Skeletal muscle tissue (tissue), 4 donors: ENCODE data around the gene NHEJ1. TPM values are rescaled to one million over a fixed set of nuclear protein-coding genes. Genes with fewer than 3 reads are reported as not detected.
A peak's percentile ranks its signal among the peaks of the same experiment; 100 is the strongest.

Experiments used
- H3K27ac ChIP-seq: one replicate; pipeline ENCODE4 v1.7.0; 2013; ENCODE audit warnings: mild to moderate bottlenecking, low read depth, low read length, inconsistent platforms
- H3K27me3 ChIP-seq, 3 donors: one replicate each; pipeline ENCODE4 v1.7.0; 2013; ENCODE audit warnings: low read length in 3 of 3; ENCODE audit not compliant: control insufficient read depth in 3 of 3, insufficient read depth in 3 of 3
- H3K36me3 ChIP-seq, 3 donors: one replicate each; pipeline ENCODE4 v1.7.0; 2013; ENCODE audit warnings: low read length in 3 of 3; ENCODE audit not compliant: control insufficient read depth in 3 of 3, insufficient read depth in 3 of 3
- H3K4me1 ChIP-seq, 3 donors: one replicate each; pipeline ENCODE4 v1.7.0; 2013; ENCODE audit warnings: low read length in 3 of 3, mild to moderate bottlenecking in 3 of 3; ENCODE audit not compliant: control insufficient read depth in 3 of 3, insufficient read depth in 3 of 3
- H3K4me3 ChIP-seq, 3 donors: one replicate each; pipeline ENCODE4 v1.7.0; 2013; ENCODE audit warnings: low read length in 3 of 3
- H3K9ac ChIP-seq, 3 donors: one replicate each; pipeline ENCODE4 v1.7.0; 2013; ENCODE audit warnings: low read length in 3 of 3, mild to moderate bottlenecking in 3 of 3, moderate library complexity in 2 of 3, low read depth in 1 of 3
- H3K9me3 ChIP-seq, 3 donors: one replicate each; pipeline ENCODE4 v1.7.0; 2013; ENCODE audit warnings: low read length in 3 of 3; ENCODE audit not compliant: control insufficient read depth in 3 of 3
- total RNA-seq: library from RNA; depleted of rRNA; stranded (reverse); fragments of >200 nt; gene quantifications from one replicate; pipeline ENCODE4 v1.2.3, GENCODE V29; 2014
- donor health status: Osteomylitis.

NHEJ1 gene
- total RNA-seq, 1 donor from 2014 or later = 15.1 TPM

DNA sequence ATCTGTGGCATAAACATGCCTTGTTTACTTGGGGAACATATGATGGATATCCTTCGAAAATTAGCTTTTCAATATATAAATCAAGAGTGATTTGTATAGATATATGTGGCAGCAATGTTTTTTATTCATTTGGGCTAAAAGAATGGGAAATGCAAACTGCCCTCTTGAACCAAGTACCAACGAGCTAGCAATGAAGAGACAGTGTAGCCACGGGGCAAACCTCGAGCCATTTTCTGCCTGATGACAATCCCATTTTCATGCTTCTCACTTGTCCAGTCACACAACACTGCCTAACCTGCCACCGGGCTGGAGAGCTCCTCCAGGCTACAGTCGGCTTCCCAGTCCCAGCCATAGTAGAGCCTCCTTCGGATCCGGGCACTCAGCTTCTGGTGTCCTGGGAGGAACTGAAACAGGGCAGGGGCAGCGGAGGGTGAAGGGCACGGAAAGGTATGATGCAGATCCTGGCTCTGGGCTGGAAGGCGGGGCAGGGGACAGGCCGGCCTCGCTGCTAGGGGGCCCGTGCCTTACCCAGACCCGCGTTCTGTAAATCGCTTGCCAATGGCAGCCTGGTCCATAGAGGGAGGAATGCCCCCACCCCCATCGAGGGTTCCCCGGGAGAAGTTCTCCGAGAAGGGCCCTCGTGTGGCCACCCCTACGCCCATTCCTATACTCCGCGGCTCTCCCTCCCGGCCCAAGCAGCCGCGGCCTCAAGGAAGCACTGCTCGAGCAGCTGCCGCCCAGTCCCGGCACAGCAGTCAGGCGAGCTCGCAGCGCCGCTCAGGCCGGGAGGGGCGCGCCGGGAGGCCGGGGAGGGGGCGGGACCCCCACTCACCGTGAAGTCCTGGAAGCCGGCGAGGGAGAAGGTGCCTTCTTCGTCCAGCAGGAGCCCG is 15.6 kb upstream of the NHEJ1 start:
- H3K36me3 ChIP-seq = peaks cover 45 to 54% (median 47%) of the 10 kb centered on the region in 3 donors
- H3K27me3 ChIP-seq = no peaks in the 10 kb centered on the region
- peak overlapping the region; percentile 99 for H3K27ac ChIP-seq
- peaks cover 29 to 42% (median 32%) of the 10 kb centered on the region in 3 donors for H3K4me1 ChIP-seq
- H3K9ac ChIP-seq = peak overlapping the region; percentile 80 to 99 (median 99)
- peak overlapping the region; percentile 84 to 98 (median 96) for H3K4me3 ChIP-seq
- no peaks in the 10 kb centered on the region for H3K9me3 ChIP-seq

DNA sequence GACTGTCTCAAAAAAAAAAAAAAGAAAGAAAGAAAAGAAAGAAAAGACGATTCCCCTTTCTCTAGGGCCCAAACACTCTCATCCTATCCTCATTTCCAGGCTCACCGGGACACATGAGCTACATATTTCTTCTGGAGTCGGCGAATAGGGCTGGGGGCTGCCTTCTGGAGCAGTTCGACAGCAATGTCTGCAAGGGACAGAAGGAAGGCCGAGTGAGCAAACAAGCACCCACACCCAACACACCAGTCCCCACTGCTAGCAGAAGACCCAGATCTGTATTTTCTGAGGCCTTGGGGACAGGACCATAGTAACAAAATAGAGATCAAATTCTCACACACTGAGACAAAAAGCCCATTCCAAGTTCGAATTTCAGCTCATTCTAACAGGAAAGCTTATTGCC is 14.9 kb upstream of the NHEJ1 start:
- Histone ChIP-seq H3K4me3 (peak overlapping the region; percentile 84 to 98 (median 96)), H3K27me3 (no peaks in the 10 kb centered on the region), H3K9me3 (no peaks in the 10 kb centered on the region), H3K36me3 (peaks cover 38 to 47% (median 40%) of the 10 kb centered on the region in 3 donors), H3K27ac (no peak overlapping the region), H3K4me1 (peaks cover 34 to 43% (median 38%) of the 10 kb centered on the region in 3 donors), H3K9ac (peak overlapping the region; percentile 80 to 99 (median 99))

DNA sequence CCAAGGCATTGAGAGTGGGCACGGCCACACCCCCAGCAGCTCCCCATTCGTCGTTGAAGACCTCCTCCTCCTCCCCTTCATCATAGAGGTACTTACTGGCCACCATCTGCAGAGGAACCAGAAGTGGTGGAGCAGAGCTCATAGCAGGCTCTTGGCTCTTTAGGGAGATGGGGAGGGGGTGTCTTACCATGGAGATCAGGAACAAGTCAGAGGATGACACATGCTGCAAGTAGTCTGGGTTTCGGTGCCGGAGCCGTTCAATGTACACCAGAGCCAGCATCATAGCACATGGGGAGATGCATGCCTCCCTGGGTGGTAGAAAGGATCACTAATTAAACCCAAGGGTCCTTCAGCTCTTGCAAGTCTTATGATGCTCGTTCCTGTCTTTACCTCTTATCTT is 14.2 kb upstream of the NHEJ1 start:
- Histone ChIP-seq H3K27me3 (no peaks in the 10 kb centered on the region), H3K27ac (no peak overlapping the region), H3K36me3 (peaks cover 31 to 40% (median 33%) of the 10 kb centered on the region in 3 donors), H3K9ac (no peak overlapping the region), H3K9me3 (no peaks in the 10 kb centered on the region), H3K4me3 (no peak overlapping the region), H3K4me1 (peaks cover 33 to 39% (median 37%) of the 10 kb centered on the region in 3 donors)

GRCh38 chr2:219174146-219174545 is 13.5 kb upstream of the NHEJ1 start:
- H3K27ac ChIP-seq = no peak overlapping the region

DNA sequence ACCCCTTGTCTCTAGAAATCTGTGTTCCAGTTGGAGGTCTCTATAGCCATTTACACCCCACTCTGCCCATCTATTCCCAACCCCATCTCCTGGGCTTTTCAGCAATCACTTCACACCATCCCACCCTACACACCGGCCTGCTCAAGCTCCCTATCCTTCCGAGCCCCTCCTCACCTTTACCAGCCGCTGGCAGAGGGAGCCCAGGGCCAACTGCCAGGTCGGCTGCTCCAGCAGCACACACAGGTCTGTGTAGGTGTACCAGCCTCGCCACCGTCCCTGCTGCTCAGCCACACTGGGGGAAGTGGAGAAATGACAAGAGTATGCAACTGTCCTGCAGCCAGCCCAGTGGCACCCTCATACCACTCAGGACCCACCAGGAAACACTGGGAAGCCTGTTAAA is 12.6 kb upstream of the NHEJ1 start:
- peaks cover 26 to 33% (median 29%) of the 10 kb centered on the region in 3 donors for H3K36me3 ChIP-seq
- H3K9ac ChIP-seq = no peak overlapping the region
- H3K4me3 ChIP-seq = no peak overlapping the region
- no peaks in the 10 kb centered on the region for H3K27me3 ChIP-seq
- H3K9me3 ChIP-seq = no peaks in the 10 kb centered on the region
- peaks cover 20 to 26% (median 26%) of the 10 kb centered on the region in 3 donors for H3K4me1 ChIP-seq
- no peak overlapping the region for H3K27ac ChIP-seq

More at GRCh38 chr2:219174146-219174545, 13.5 kb upstream of the NHEJ1 start:
- Histone ChIP-seq H3K9me3 (no peaks in the 10 kb centered on the region), H3K27me3 (no peaks in the 10 kb centered on the region), H3K9ac (no peak overlapping the region), H3K4me1 (peaks cover 27 to 33% (median 33%) of the 10 kb centered on the region in 3 donors), H3K36me3 (peaks cover 26 to 37% (median 29%) of the 10 kb centered on the region in 3 donors), H3K4me3 (no peak overlapping the region)

GRCh38 chr2:219172231-219173154 is 11.9 kb upstream of the NHEJ1 start:
- Histone ChIP-seq H3K27ac (no peak overlapping the region), H3K9ac (no peak overlapping the region), H3K4me3 (no peak overlapping the region), H3K4me1 (peaks cover 19 to 26% (median 24%) of the 10 kb centered on the region in 3 donors), H3K27me3 (no peaks in the 10 kb centered on the region), H3K9me3 (no peaks in the 10 kb centered on the region), H3K36me3 (peaks cover 26 to 33% (median 29%) of the 10 kb centered on the region in 3 donors)

DNA sequence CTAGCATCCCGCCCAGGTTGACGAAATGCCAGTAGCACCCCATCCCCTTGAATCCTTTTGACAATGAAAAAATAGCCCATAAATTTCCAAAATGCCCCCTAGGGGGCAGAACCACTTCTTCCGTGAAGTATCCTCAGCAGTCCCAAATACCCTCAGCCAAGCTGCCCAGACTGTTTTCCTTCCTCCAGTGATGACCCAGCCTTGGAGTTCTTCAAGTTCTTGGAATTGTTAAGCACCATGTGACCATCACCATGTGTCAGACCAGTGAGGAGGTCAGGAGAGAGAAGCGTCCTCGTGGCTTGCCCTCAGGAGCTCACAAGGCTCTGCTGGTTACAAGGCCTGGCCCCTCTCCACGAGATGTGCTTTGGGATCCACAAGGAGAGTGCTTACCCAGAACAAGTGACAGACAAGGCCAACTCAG is 10.6 kb upstream of the NHEJ1 start:
- Histone ChIP-seq H3K4me1 (peaks cover 15 to 21% (median 20%) of the 10 kb centered on the region in 3 donors), H3K36me3 (peaks cover 26 to 33% (median 29%) of the 10 kb centered on the region in 3 donors), H3K4me3 (no peak overlapping the region), H3K27ac (peak overlapping the region; percentile 72), H3K27me3 (no peaks in the 10 kb centered on the region), H3K9ac (peak overlapping the region in 1 of 3 donors; percentile 66), H3K9me3 (no peaks in the 10 kb centered on the region)

DNA sequence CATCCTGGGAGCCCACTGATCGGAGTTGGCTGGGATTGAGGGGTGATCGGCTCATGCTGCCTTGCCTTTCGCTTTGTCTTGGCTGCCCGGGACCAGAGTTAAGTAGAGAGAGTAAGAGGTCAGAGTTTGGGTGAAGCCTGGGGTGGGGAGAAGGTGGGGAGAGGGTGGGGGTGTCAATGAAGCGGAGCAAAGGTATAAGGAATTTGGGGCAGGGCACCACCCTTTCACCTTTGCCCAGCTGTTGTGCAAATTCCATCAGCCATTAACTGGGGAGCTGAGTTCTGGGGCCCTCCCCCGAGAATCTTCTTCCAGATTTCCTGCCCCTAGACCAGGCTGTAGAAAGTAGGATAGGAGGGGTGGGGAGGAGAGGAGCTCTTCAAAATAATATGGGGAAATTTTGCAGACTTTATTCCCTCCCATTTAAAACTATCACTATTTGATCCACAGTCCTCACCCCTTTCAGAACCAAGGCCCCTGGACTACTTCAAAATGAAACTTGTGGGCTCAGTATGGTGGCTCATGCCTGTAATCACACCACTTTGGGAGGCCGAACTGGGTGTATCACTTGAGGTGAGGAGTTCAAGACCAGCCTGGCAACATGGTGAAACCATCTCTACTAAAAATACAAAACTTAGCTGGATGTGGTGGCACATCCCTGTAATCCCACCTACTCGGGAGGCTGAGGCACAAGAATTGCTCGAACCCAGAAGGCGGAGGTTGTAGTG is 9.5 kb upstream of the NHEJ1 start, which contains the start of gene SLC23A3:
Gene SLC23A3, minus strand, starts transcription at position 100 of the 725 bp plus-strand sequence. Its CDS starts 45 bp downstream, at position 55.
- H3K4me3 ChIP-seq = no peak within 1 kb of the TSS
- H3K27me3 ChIP-seq = no peaks in the 10 kb centered on the region
- peak within 1 kb of the TSS in 2 of 3 donors; percentile 8 for H3K9ac ChIP-seq
- H3K4me1 ChIP-seq = peaks cover 6 to 11% (median 11%) of the 10 kb centered on the region in 3 donors
- peaks cover 26 to 29% (median 29%) of the 10 kb centered on the region in 3 donors for H3K36me3 ChIP-seq
- H3K27ac ChIP-seq = no peak within 1 kb of the TSS
- H3K9me3 ChIP-seq = no peaks in the 10 kb centered on the region

DNA sequence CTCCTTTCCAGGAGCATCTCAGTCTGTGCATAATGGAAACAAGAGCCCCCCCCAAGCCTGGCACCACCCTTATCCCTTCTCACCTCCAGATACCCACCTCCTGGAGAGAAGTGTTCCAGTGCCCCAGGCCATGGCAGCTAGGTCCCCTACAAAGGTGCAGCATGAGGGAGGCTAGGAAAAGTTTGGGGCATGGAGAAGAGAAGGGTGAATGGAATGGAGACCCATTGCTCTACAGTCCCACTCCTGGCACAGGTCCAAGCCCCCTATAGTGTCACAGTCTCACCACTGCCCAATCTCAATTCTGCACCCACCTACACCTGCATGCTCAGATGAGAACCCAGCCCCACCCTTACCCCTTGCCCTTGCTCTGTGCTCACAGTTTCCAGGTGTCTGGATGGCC is 8.3 kb upstream of the NHEJ1 start:
- Histone ChIP-seq H3K27me3 (no peaks in the 10 kb centered on the region), H3K4me1 (peaks cover 6 to 11% (median 6%) of the 10 kb centered on the region in 3 donors), H3K9me3 (no peaks in the 10 kb centered on the region), H3K4me3 (no peak overlapping the region), H3K9ac (peak overlapping the region in 1 of 3 donors; percentile 8), H3K36me3 (peaks cover 15 to 18% (median 18%) of the 10 kb centered on the region in 3 donors), H3K27ac (no peak overlapping the region)
